Uterus (tissue), 4 donors: ENCODE data around the gene SELL. TPM values are rescaled to one million over a fixed set of nuclear protein-coding genes. Genes with fewer than 3 reads are reported as not detected.

Source experiments
- DNase-seq, 2 donors: peaks; one replicate each; pipeline ENCODE4 v3.0.0-alpha.2; 2019 to 2020
- H3K27ac ChIP-seq, 2 donors: fragments of 200-600 bp; sonication (generic); 1 replicate in 1 of 2; 2 replicates in 1 of 2; pipeline ENCODE4 v1.5.1; 2016 to 2018
- H3K27me3 ChIP-seq, 2 donors: fragments of 200-600 bp; sonication (generic); one replicate each; pipeline ENCODE4 v1.5.1; 2018 to 2019; ENCODE audit warnings: control low read depth in 1 of 2
- H3K36me3 ChIP-seq, 2 donors: fragments of 200-600 bp; sonication (generic); one replicate each; pipeline ENCODE4 v1.5.1; 2019; ENCODE audit warnings: control low read depth in 1 of 2
- H3K4me1 ChIP-seq, 2 donors: fragments of 200-600 bp; sonication (generic); one replicate each; pipeline ENCODE4 v1.5.1; 2018 to 2019; ENCODE audit warnings: control low read depth in 1 of 2
- H3K4me3 ChIP-seq, 2 donors: fragments of 200-600 bp; sonication (generic); 1 replicate in 1 of 2; 2 replicates in 1 of 2; pipeline ENCODE4 v1.5.1; 2018 to 2019; ENCODE audit warnings: mild to moderate bottlenecking in 1 of 2
- H3K9me3 ChIP-seq, 2 donors: fragments of 200-600 bp; sonication (generic); one replicate each; pipeline ENCODE4 v1.5.1; 2019; ENCODE audit warnings: control low read depth in 1 of 2
- CTCF ChIP-seq, 4 experiments: fragments of 200-600 bp in 2 of 4; fragments of 450-650 bp in 2 of 4; sonication (generic) in 2 of 4; IDR thresholded peaks; one replicate each; pipeline ENCODE4 v1.5.1; 2016 to 2019; ENCODE audit warnings: antibody characterized with exemption in 4 of 4, mild to moderate bottlenecking in 2 of 4, moderate library complexity in 1 of 4
- POLR2A ChIP-seq, 2 donors: fragments of 450-650 bp; IDR thresholded peaks; one replicate each; pipeline ENCODE4 v1.6.1; 2016; ENCODE audit warnings: antibody characterized with exemption in 2 of 2, mild to moderate bottlenecking in 1 of 2, moderate library complexity in 1 of 2
- intact Hi-C: fragments of 100-400 bp; cut with DNase I; formaldehyde crosslinking; loops from one replicate; pipeline ENCODE4 v1.15.1; 2023; ENCODE audit warnings: low total_unique reads
- total RNA-seq, 4 donors: library from RNA; depleted of rRNA in 3 of 4; stranded (reverse); fragments of >200 nt in 3 of 4; gene quantifications; one replicate each; pipeline versions ENCODE4 v1.1.0 to v1.2.4, GENCODE V29; 2014 to 2023
- donor health status: DM: yes; HTN: yes; CAD: no.

Gene SELL
- total RNA-seq, 4 donors from 2014 or later = 0.29 to 2.6 (median 0.70) TPM; not detected in 1

DNA sequence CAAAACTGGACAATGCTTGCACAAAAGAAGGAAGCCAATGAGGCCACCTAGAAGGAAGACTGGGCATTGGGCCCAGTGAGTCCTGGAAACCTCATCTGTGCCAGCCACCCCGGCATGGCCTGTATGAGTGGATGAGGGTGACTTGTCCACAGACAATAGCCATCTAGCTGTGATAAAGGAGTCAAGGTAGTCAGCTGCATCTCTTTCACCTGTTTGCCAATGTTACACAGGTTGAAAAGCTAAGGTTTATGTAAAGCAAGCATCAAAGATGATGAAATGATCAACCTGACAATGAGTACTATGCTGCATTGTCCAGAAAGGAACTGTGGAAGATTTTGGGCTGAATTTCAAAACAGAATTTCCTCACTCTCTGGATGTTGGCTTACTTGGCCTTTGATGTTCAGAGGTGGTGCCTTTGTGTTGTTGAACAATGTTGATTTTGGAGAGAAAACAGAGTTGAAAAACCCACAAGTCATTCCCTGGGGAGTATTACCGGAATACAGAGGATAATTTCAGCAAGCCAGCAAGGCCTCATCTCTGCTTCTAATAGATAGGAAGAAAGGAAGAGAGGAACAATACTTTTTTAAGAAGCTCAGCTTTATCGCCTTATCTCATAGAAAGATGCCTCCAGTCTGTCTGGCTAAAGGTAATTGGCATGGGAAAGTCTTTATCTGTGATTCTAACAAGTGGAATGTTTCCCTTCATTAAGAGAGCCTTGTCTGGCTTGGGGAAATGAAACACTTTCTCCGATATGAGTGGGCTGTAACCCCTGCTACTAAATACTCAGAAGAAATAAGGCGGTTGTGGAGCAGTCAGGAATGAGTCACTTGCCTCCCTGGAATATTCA lies 33.8 kb upstream of the SELL start:
- H3K9me3 ChIP-seq = no peaks in the 10 kb centered on the region
- TF ChIP-seq CTCF (IDR thresholded peaks at IDR 0.05) = no peak
- no peak for TF ChIP-seq POLR2A (IDR thresholded peaks at IDR 0.05)
- H3K27ac ChIP-seq = peak overlapping the region in 1 of 2 donors; percentile 33
- H3K27me3 ChIP-seq = no peaks in the 10 kb centered on the region
- H3K4me1 ChIP-seq = no peaks in the 10 kb centered on the region
- H3K36me3 ChIP-seq = no peaks in the 10 kb centered on the region
- intact Hi-C loops = no loop called here
- no peak overlapping the region for H3K4me3 ChIP-seq
- peak in 1 of 2 donors; percentile 24 for DNase-seq

GRCh38 chr1:169741666-169742394 lies 30.4 kb upstream of the SELL start:
- Histone ChIP-seq H3K27ac (no peak overlapping the region), H3K4me1 (no peaks in the 10 kb centered on the region), H3K36me3 (no peaks in the 10 kb centered on the region), H3K9me3 (no peaks in the 10 kb centered on the region), H3K4me3 (no peak overlapping the region), H3K27me3 (no peaks in the 10 kb centered on the region)
- DNase-seq = no peak
- no peak for TF ChIP-seq CTCF (IDR thresholded peaks at IDR 0.05)
- TF ChIP-seq POLR2A (IDR thresholded peaks at IDR 0.05) = no peak
- intact Hi-C loops = no loop called here

DNA sequence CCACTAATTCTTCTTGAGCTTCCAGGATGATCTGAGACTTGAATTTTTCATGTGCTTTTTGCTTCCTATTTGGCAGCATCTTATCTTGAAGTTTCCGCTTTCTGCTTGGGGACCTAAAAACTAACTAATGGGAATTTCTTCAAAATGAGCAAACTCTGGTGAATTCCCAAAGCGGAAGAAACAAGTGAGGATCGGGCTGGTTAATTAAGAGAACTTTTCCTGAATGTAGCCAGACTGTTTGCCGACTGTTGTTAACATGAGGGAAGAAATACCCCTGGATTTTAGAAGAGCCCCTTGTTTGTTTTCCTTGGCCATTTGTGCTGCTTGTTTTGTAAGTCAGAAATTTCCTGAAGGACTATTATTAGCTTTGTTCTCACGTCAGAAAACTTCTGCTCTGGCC lies 28.6 kb upstream of the SELL start:
- TF ChIP-seq CTCF (IDR thresholded peaks at IDR 0.05) (no peak), POLR2A (IDR thresholded peaks at IDR 0.05) (no peak)
- H3K9me3 ChIP-seq = no peaks in the 10 kb centered on the region
- no peaks in the 10 kb centered on the region for H3K4me1 ChIP-seq
- no peak for DNase-seq
- H3K36me3 ChIP-seq = no peaks in the 10 kb centered on the region
- no peak overlapping the region for H3K4me3 ChIP-seq
- H3K27me3 ChIP-seq = no peaks in the 10 kb centered on the region
- peak overlapping the region in 1 of 2 donors; percentile 42 for H3K27ac ChIP-seq
- intact Hi-C loops = no loop called here

- no peak for DNase-seq
- no peaks in the 10 kb centered on the region for H3K36me3 ChIP-seq
- H3K4me1 ChIP-seq = no peaks in the 10 kb centered on the region
- no peaks in the 10 kb centered on the region for H3K9me3 ChIP-seq
- intact Hi-C loops = no loop called here
- H3K4me3 ChIP-seq = no peak within 1 kb of the TSS
- H3K27me3 ChIP-seq = no peaks in the 10 kb centered on the region
- no peak for TF ChIP-seq POLR2A (IDR thresholded peaks at IDR 0.05)
- TF ChIP-seq CTCF (IDR thresholded peaks at IDR 0.05) = no peak
- H3K27ac ChIP-seq = no peak within 1 kb of the TSS
These were observed 22.5 kb upstream of the SELL start, which contains the start of gene SELE for GRCh38 chr1:169733924-169734323. Gene SELE (minus strand): TSS chr1:169734079. CDS start chr1:169733612, 467 bp downstream.

- no peak for DNase-seq
- H3K27ac ChIP-seq = no peak overlapping the region
- intact Hi-C loops = no loop called here
- H3K36me3 ChIP-seq = no peaks in the 10 kb centered on the region
- H3K27me3 ChIP-seq = no peaks in the 10 kb centered on the region
- TF ChIP-seq CTCF (IDR thresholded peaks at IDR 0.05) = no peak
- TF ChIP-seq POLR2A (IDR thresholded peaks at IDR 0.05) = no peak
- H3K9me3 ChIP-seq = no peaks in the 10 kb centered on the region
- H3K4me3 ChIP-seq = no peak overlapping the region
- H3K4me1 ChIP-seq = no peaks in the 10 kb centered on the region
These were observed 20.0 kb upstream of the SELL start for GRCh38 chr1:169731446-169731845.
